ENCODE measurements around the gene H2BW1. TPM values are rescaled to one million over a fixed set of nuclear protein-coding genes. Genes with fewer than 3 reads are reported as not detected.

Gene H2BW1
- total RNA-seq, 1 experiment from 2014 or later: not detected

GRCh38 chrX:104013158-104013557 is 350 bp downstream of the H2BW1 start:
- H3K4me3 ChIP-seq (replicated peaks in 1 of 2; ENCODE audit: low read depth in 1 of 2, low read length in 2 of 2): no peak overlapping the region
- CTCF ChIA-PET: no interaction called here
- H2AFZ ChIP-seq (ENCODE audit: low read depth, low read length, poor library complexity, severe bottlenecking): no peak overlapping the region
- no peaks in the 10 kb centered on the region for H3K36me3 ChIP-seq (ENCODE audit: control insufficient read depth in 1 of 2, insufficient read depth in 2 of 2, low read length in 2 of 2)
- H4K20me1 ChIP-seq (ENCODE audit: insufficient read depth): no peaks in the 10 kb centered on the region
- no peak overlapping the region for H3K27ac ChIP-seq (ENCODE audit: low read depth, low read length)
- no peaks in the 10 kb centered on the region for H3K9me2 ChIP-seq (ENCODE audit: insufficient read depth)
- BruUV-seq (replicated peaks): no TSS peak
- ATAC-seq (no peak), DNase-seq (ENCODE audit: low read depth, low spot score) (no peak)
- RAD21 ChIA-PET (ENCODE audit: low non-redundant PET in 1 of 2, low total read pairs in 2 of 2, uncharacterized antibody in 2 of 2, unreplicated experiment in 2 of 2): no interaction called here
- peaks cover 14% of the 10 kb centered on the region for H3K27me3 ChIP-seq (ENCODE audit: insufficient read depth, low read length)
- POLR2A ChIA-PET: no interaction called here
- H3K79me2 ChIP-seq (ENCODE audit: insufficient read depth, low read length): no peaks in the 10 kb centered on the region
- TF ChIP-seq SIN3A (IDR thresholded peaks at IDR 0.05; ENCODE audit: low read depth) (no peak), YY1 (IDR thresholded peaks at IDR 0.05; ENCODE audit: extremely low read depth, insufficient replicate concordance, low read depth, low read length) (no peak), ELF1 (IDR thresholded peaks at IDR 0.05; ENCODE audit: borderline replicate concordance, low read depth) (no peak), CBX3 (IDR thresholded peaks at IDR 0.05; ENCODE audit: low read depth) (no peak), EZH2phosphoT487 (IDR thresholded peaks at IDR 0.05; ENCODE audit: borderline replicate concordance) (no peak), RAD21 (IDR thresholded peaks at IDR 0.05; ENCODE audit: low read depth) (no peak), ZBTB33 (IDR thresholded peaks at IDR 0.05; ENCODE audit: extremely low read depth, insufficient replicate concordance, low read length) (no peak), ZNF274 (IDR thresholded peaks at IDR 0.05; ENCODE audit: low read depth, low read length) (no peak), ZFX (IDR thresholded peaks at IDR 0.05) (no peak), POLR2A (IDR thresholded peaks at IDR 0.05; ENCODE audit: borderline replicate concordance, extremely low read depth, insufficient read depth, insufficient read length) (no peak), MAX (IDR thresholded peaks at IDR 0.05) (no peak), SRF (IDR thresholded peaks at IDR 0.05; ENCODE audit: low read depth) (no peak), POLR2AphosphoS5 (IDR thresholded peaks at IDR 0.05; ENCODE audit: low read depth, low read length) (no peak)
- TF ChIP-seq, protein P1, sequence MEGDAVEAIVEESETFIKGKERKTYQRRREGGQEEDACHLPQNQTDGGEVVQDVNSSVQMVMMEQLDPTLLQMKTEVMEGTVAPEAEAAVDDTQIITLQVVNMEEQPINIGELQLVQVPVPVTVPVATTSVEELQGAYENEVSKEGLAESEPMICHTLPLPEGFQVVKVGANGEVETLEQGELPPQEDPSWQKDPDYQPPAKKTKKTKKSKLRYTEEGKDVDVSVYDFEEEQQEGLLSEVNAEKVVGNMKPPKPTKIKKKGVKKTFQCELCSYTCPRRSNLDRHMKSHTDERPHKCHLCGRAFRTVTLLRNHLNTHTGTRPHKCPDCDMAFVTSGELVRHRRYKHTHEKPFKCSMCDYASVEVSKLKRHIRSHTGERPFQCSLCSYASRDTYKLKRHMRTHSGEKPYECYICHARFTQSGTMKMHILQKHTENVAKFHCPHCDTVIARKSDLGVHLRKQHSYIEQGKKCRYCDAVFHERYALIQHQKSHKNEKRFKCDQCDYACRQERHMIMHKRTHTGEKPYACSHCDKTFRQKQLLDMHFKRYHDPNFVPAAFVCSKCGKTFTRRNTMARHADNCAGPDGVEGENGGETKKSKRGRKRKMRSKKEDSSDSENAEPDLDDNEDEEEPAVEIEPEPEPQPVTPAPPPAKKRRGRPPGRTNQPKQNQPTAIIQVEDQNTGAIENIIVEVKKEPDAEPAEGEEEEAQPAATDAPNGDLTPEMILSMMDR (IDR thresholded peaks at IDR 0.05 in 2 of 3, conservative IDR thresholded peaks at IDR 0.05 in 1 of 3; ENCODE audit: borderline replicate concordance in 1 of 3, insufficient read depth in 1 of 3, low read depth in 2 of 3, low read length in 2 of 3): no peak
- H3K4me2 ChIP-seq (ENCODE audit: low read length): no peak overlapping the region
- H3K4me1 ChIP-seq (ENCODE audit: control insufficient read depth in 1 of 2, insufficient read depth in 2 of 2, low read length in 2 of 2): no peaks in the 10 kb centered on the region
- H3K9ac ChIP-seq (ENCODE audit: low read length): no peak overlapping the region
- intact Hi-C loops (cut with micrococcal nuclease): no loop called here
- no peaks in the 10 kb centered on the region for H3K9me3 ChIP-seq (ENCODE audit: control insufficient read depth in 1 of 2, insufficient read depth in 1 of 2, low read depth in 1 of 2, low read length in 2 of 2)
